HL-60 (cell line): ENCODE results near the gene TMEM61.

Experiments
- CTCF ChIP-seq: IDR thresholded peaks from one replicate; pipeline ENCODE4 v1.5.1; 2011; ENCODE audit warnings: low read length, control low read depth, inconsistent platforms; ENCODE audit not compliant: insufficient read depth
- GABPA ChIP-seq: IDR thresholded peaks from 2 replicates; pipeline ENCODE4 v1.6.1; 2012; ENCODE audit warnings: low read depth
- POLR2AphosphoS5 ChIP-seq: IDR thresholded peaks from 2 replicates; pipeline ENCODE4 v1.6.1; 2012; ENCODE audit warnings: low read depth
- SPI1 ChIP-seq: IDR thresholded peaks from 2 replicates; pipeline ENCODE4 v1.6.1; 2012; ENCODE audit warnings: low read depth, mild to moderate bottlenecking, borderline replicate concordance

- TF ChIP-seq CTCF (no peak), GABPA (no peak), POLR2AphosphoS5 (no peak), SPI1 (no peak)
Observed at GRCh38 chr1:55038552-55038838, 58.1 kb downstream of the TMEM61 start.
